Stomach (tissue), 4 donors: ENCODE results near the gene CATSPER3.

Source experiments
- CTCF ChIP-seq, 7 experiments: fragments of 450-650 bp in 4 of 7; fragments of 200-600 bp in 3 of 7; sonication (generic) in 3 of 7; IDR thresholded peaks; one replicate each; pipeline ENCODE4 v1.5.1; 2016 to 2019; ENCODE audit warnings: antibody characterized with exemption in 7 of 7, control low read depth in 2 of 7, mild to moderate bottlenecking in 1 of 7
- POLR2A ChIP-seq, 4 donors: fragments of 450-650 bp; IDR thresholded peaks; one replicate each; pipeline ENCODE4 v1.6.1; 2016; ENCODE audit warnings: antibody characterized with exemption in 4 of 4, control low read depth in 2 of 4, mild to moderate bottlenecking in 1 of 4, moderate library complexity in 1 of 4

- TF ChIP-seq POLR2A (IDR thresholded peaks at IDR 0.05), result no peak
- TF ChIP-seq CTCF (IDR thresholded peaks at IDR 0.05), result no peak
Measured at GRCh38 chr5:135034963-135035677, 67.4 kb downstream of the CATSPER3 start.
